ENCODE results near the gene INPP5F. TPM values are rescaled to one million over a fixed set of nuclear protein-coding genes. Genes with fewer than 3 reads are reported as not detected.

The INPP5F gene
- total and polyA plus RNA-seq, 2 donors: 9.4 to 10.8 TPM

- no peaks in the 10 kb centered on the region for H3K9me3 ChIP-seq (ENCODE audit: control insufficient read depth in 2 of 2, insufficient read depth in 1 of 2, low read length in 1 of 2)
- no peaks in the 10 kb centered on the region for H3K4me1 ChIP-seq (ENCODE audit: control insufficient read depth in 2 of 2, insufficient read depth in 2 of 2, low read length in 2 of 2)
- H3K27me3 ChIP-seq (ENCODE audit: control insufficient read depth in 2 of 2, insufficient read depth in 1 of 2, low read length in 1 of 2): no peaks in the 10 kb centered on the region
- H3K4me3 ChIP-seq (ENCODE audit: low read length in 2 of 2): no peak overlapping the region
- H3K36me3 ChIP-seq (ENCODE audit: control insufficient read depth in 2 of 2, insufficient read depth in 2 of 2, low read length in 1 of 2): peaks cover 0 to 2% of the 10 kb centered on the region in 2 donors
- no peak overlapping the region for H3K27ac ChIP-seq (ENCODE audit: low read depth in 1 of 2, low read length in 1 of 2)
- no peak for DNase-seq (ENCODE audit: low read depth in 6 of 9, low spot score in 9 of 9)
- 98% methylated on average over 7 of the region's 7 CpGs for WGBS
These were observed 23.6 kb downstream of the INPP5F start for GRCh38 chr10:119749455-119749854.

DNA sequence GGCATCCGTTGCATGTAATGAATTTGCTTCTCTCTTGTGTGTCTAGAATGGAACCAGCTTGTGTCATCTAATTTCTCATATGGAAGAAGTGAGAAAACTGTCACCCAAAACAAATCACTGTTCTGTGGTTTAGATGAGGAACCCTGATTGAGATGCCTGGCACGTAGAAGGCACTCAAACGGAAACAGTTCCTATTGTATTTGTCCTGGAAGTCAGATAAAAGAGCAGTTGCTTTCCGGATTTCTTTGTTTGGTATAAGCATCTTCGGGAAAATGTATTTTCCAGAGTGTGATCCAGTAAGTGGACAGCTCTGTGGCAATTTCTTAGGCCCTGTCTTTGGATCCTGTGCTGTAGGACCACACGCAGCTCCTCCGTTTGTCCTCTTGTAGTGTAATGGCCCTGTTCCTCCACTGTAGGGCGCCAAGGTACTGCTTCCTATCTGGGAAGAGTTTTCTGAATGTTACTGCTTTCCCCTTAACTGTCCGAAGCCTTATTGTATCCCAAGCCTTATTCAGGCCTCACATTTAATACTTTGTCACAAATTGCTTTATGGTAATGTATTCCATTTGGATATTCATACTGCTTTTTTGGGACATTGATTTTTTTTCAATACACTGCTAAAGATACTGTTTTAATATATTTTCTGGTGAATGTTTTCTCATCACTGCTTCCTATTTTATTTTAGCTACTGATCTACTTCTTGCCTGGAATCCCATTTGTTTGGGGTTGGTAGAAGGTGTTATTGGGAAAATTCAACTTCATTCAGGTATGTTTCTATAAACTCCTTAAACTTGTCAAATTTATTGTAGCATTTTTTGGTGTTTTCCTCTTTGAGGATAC is 24.8 kb downstream of the INPP5F start:
- DNase-seq (ENCODE audit: low read depth in 6 of 9, low spot score in 9 of 9): peak; percentile 24 to 71 (median 49)
- WGBS: 43% methylated on average over 9 of the region's 9 CpGs

DNA sequence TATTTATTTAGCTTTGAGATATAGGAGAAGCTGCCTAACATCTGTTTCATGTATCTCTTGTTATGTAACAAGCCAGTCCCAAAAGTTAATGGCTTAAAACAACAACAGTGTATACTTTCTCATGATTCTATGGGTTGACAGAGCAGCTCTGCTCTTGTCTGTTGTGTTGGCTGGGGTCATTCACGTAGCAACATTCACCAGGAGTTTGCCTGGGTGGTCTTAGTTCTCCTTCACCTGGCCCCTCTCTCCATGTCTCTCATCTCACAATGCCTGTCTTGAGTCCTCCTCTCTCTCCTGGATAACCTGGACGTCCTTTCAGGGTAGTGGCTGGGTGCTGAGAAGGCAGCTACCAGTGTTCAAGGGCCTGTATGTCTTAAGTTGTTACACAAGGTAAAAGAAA is 27.5 kb downstream of the INPP5F start:
- 95% methylated on average over 2 of the region's 2 CpGs for WGBS
- no peak overlapping the region for H3K4me3 ChIP-seq (ENCODE audit: low read length in 2 of 2)
- H3K27ac ChIP-seq (ENCODE audit: low read depth in 1 of 2, low read length in 1 of 2): no peak overlapping the region
- H3K27me3 ChIP-seq (ENCODE audit: control insufficient read depth in 2 of 2, insufficient read depth in 1 of 2, low read length in 1 of 2): no peaks in the 10 kb centered on the region
- no peak for DNase-seq (ENCODE audit: low read depth in 6 of 9, low spot score in 9 of 9)
- no peaks in the 10 kb centered on the region for H3K4me1 ChIP-seq (ENCODE audit: control insufficient read depth in 2 of 2, insufficient read depth in 2 of 2, low read length in 2 of 2)
- peaks cover 0 to 2% of the 10 kb centered on the region in 2 donors for H3K36me3 ChIP-seq (ENCODE audit: control insufficient read depth in 2 of 2, insufficient read depth in 2 of 2, low read length in 1 of 2)
- H3K9me3 ChIP-seq (ENCODE audit: control insufficient read depth in 2 of 2, insufficient read depth in 1 of 2, low read length in 1 of 2): no peaks in the 10 kb centered on the region

More for the DNA sequence above, 24.8 kb downstream of the INPP5F start:
- Histone ChIP-seq H3K27me3 (ENCODE audit: control insufficient read depth in 2 of 2, insufficient read depth in 1 of 2, low read length in 1 of 2) (no peaks in the 10 kb centered on the region), H3K36me3 (ENCODE audit: control insufficient read depth in 2 of 2, insufficient read depth in 2 of 2, low read length in 1 of 2) (peaks cover 0 to 2% of the 10 kb centered on the region in 2 donors), H3K4me1 (ENCODE audit: control insufficient read depth in 2 of 2, insufficient read depth in 2 of 2, low read length in 2 of 2) (no peaks in the 10 kb centered on the region), H3K4me3 (ENCODE audit: low read length in 2 of 2) (no peak overlapping the region), H3K9me3 (ENCODE audit: control insufficient read depth in 2 of 2, insufficient read depth in 1 of 2, low read length in 1 of 2) (no peaks in the 10 kb centered on the region), H3K27ac (ENCODE audit: low read depth in 1 of 2, low read length in 1 of 2) (no peak overlapping the region)

DNA sequence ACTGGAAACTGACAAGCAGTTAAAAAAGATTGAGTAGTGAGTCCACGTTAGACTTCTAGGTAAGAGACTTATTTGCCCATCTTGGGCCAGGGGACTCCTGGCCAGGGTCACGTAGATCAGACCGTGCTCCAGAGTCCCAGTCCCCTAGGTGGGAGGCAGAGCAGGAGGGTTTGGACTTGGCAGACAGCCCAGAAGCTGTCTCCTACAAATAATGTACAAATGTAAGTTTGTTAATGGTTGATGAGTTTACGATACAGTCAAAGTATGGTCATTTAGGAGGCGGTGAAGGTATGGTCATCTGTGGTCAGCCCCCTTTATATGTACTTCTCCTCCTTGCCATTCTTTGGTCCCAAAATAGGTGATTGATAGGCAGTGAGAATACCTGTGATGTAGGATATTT is 28.2 kb downstream of the INPP5F start:
- H3K9me3 ChIP-seq (ENCODE audit: control insufficient read depth in 2 of 2, insufficient read depth in 1 of 2, low read length in 1 of 2): no peaks in the 10 kb centered on the region
- peaks cover 0 to 2% of the 10 kb centered on the region in 2 donors for H3K36me3 ChIP-seq (ENCODE audit: control insufficient read depth in 2 of 2, insufficient read depth in 2 of 2, low read length in 1 of 2)
- no peaks in the 10 kb centered on the region for H3K27me3 ChIP-seq (ENCODE audit: control insufficient read depth in 2 of 2, insufficient read depth in 1 of 2, low read length in 1 of 2)
- DNase-seq (ENCODE audit: low read depth in 6 of 9, low spot score in 9 of 9): no peak
- H3K27ac ChIP-seq (ENCODE audit: low read depth in 1 of 2, low read length in 1 of 2): no peak overlapping the region
- H3K4me1 ChIP-seq (ENCODE audit: control insufficient read depth in 2 of 2, insufficient read depth in 2 of 2, low read length in 2 of 2): no peaks in the 10 kb centered on the region
- 93% methylated on average over 5 of the region's 5 CpGs for WGBS
- no peak overlapping the region for H3K4me3 ChIP-seq (ENCODE audit: low read length in 2 of 2)

- Histone ChIP-seq H3K27ac (ENCODE audit: low read depth in 1 of 2, low read length in 1 of 2) (no peak overlapping the region), H3K27me3 (ENCODE audit: control insufficient read depth in 2 of 2, insufficient read depth in 1 of 2, low read length in 1 of 2) (no peaks in the 10 kb centered on the region), H3K36me3 (ENCODE audit: control insufficient read depth in 2 of 2, insufficient read depth in 2 of 2, low read length in 1 of 2) (peaks cover 0 to 2% of the 10 kb centered on the region in 2 donors), H3K4me1 (ENCODE audit: control insufficient read depth in 2 of 2, insufficient read depth in 2 of 2, low read length in 2 of 2) (no peaks in the 10 kb centered on the region), H3K9me3 (ENCODE audit: control insufficient read depth in 2 of 2, insufficient read depth in 1 of 2, low read length in 1 of 2) (no peaks in the 10 kb centered on the region), H3K4me3 (ENCODE audit: low read length in 2 of 2) (no peak overlapping the region)
- WGBS: 98% methylated on average over 4 of the region's 4 CpGs
- no peak for DNase-seq (ENCODE audit: low read depth in 6 of 9, low spot score in 9 of 9)
These were observed 29.1 kb downstream of the INPP5F start for GRCh38 chr10:119754936-119755335.

DNA sequence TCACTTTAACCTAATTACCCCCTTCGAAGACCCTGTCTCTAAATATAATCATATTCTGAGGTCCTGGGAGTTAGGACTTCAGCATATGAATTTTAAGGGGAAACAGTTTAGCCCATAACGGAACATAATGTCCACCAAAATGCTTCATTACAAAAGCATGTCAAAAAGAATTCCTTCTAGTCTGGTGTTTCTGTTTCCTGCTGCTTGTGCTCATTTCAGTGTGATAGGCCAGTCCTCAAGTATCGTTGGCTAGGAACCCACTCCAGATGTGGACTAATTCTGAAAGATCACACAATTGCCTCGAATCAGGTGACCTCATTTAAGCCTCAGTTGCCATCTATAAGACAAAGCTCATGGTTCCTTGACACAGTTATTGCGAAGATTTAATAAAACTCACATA is 29.6 kb downstream of the INPP5F start:
- DNase-seq (ENCODE audit: low read depth in 6 of 9, low spot score in 9 of 9): no peak
- Histone ChIP-seq H3K4me3 (ENCODE audit: low read length in 2 of 2) (no peak overlapping the region), H3K36me3 (ENCODE audit: control insufficient read depth in 2 of 2, insufficient read depth in 2 of 2, low read length in 1 of 2) (peaks cover 0 to 2% of the 10 kb centered on the region in 2 donors), H3K27ac (ENCODE audit: low read depth in 1 of 2, low read length in 1 of 2) (no peak overlapping the region), H3K4me1 (ENCODE audit: control insufficient read depth in 2 of 2, insufficient read depth in 2 of 2, low read length in 2 of 2) (no peaks in the 10 kb centered on the region), H3K9me3 (ENCODE audit: control insufficient read depth in 2 of 2, insufficient read depth in 1 of 2, low read length in 1 of 2) (no peaks in the 10 kb centered on the region), H3K27me3 (ENCODE audit: control insufficient read depth in 2 of 2, insufficient read depth in 1 of 2, low read length in 1 of 2) (no peaks in the 10 kb centered on the region)
- 96% methylated on average over 5 of the region's 5 CpGs for WGBS

DNA sequence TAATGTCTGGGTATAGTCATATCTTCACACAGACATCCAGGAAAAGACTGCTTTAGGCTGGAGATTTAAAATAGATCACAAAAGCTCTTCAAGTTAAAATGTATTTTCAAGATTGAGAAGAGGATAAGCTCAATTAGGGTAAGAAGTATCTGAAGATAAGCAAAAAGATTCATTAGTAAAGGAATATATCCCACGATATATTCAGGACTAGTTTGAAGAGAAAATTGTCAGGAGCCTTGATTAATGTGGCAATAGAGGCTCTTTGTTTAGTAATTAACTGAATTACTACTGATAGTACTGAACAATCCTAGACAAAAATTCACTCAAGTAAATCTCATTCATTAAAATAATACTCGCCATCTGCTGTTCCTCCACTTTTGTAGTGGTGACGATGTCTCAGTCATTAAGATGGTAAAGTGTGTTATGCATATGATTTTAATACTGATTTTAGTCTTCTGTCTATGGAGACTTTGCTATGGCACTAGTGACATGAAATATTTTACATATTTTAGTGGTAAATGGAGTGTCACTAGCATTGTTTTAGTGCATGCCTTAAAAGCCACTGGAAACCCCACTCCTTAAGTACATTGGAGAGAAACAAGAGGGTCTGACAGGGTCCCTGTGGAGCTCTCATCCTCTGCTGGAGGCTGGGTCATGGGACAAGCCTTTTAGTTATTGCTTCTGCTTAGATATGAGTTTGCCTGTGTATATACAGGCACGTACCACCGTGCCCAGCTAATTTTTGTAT is 32.8 kb downstream of the INPP5F start:
- Histone ChIP-seq H3K4me1 (ENCODE audit: control insufficient read depth in 2 of 2, insufficient read depth in 2 of 2, low read length in 2 of 2) (no peaks in the 10 kb centered on the region), H3K9me3 (ENCODE audit: control insufficient read depth in 2 of 2, insufficient read depth in 1 of 2, low read length in 1 of 2) (no peaks in the 10 kb centered on the region), H3K36me3 (ENCODE audit: control insufficient read depth in 2 of 2, insufficient read depth in 2 of 2, low read length in 1 of 2) (no peaks in the 10 kb centered on the region), H3K27ac (ENCODE audit: low read depth in 1 of 2, low read length in 1 of 2) (no peak overlapping the region), H3K4me3 (ENCODE audit: low read length in 2 of 2) (no peak overlapping the region), H3K27me3 (ENCODE audit: control insufficient read depth in 2 of 2, insufficient read depth in 1 of 2, low read length in 1 of 2) (no peaks in the 10 kb centered on the region)
- 97% methylated on average over 5 of the region's 5 CpGs for WGBS
- no peak for DNase-seq (ENCODE audit: low read depth in 6 of 9, low spot score in 9 of 9)

DNA sequence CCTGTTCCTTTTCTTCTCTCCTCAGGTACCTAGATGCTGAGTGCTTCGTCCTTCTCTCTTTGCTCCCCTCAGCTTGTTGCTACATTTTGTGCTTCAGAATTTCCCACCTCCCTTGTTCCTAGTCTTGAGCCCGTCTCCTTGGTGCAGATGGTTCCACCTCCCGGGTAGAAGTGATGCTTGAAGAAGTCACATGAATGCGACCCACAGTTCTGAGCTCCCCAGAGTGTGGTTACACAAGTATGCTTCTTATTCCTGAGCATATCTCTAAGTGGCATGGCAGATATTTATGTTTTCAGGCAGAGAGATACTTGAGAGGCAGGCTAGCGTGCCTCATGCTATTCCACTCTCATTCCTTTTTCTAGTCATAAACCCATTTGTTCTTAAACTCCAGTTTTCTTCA is 34.0 kb downstream of the INPP5F start:
- Histone ChIP-seq H3K9me3 (ENCODE audit: control insufficient read depth in 2 of 2, insufficient read depth in 1 of 2, low read length in 1 of 2) (no peaks in the 10 kb centered on the region), H3K27me3 (ENCODE audit: control insufficient read depth in 2 of 2, insufficient read depth in 1 of 2, low read length in 1 of 2) (no peaks in the 10 kb centered on the region), H3K4me3 (ENCODE audit: low read length in 2 of 2) (no peak overlapping the region), H3K4me1 (ENCODE audit: control insufficient read depth in 2 of 2, insufficient read depth in 2 of 2, low read length in 2 of 2) (no peaks in the 10 kb centered on the region), H3K27ac (ENCODE audit: low read depth in 1 of 2, low read length in 1 of 2) (no peak overlapping the region), H3K36me3 (ENCODE audit: control insufficient read depth in 2 of 2, insufficient read depth in 2 of 2, low read length in 1 of 2) (no peaks in the 10 kb centered on the region)
- 98% methylated on average over 5 of the region's 5 CpGs for WGBS
- DNase-seq (ENCODE audit: low read depth in 6 of 9, low spot score in 9 of 9): no peak

GRCh38 chr10:119761106-119761505 is 35.3 kb downstream of the INPP5F start:
- Histone ChIP-seq H3K27ac (ENCODE audit: low read depth in 1 of 2, low read length in 1 of 2) (no peak overlapping the region), H3K27me3 (ENCODE audit: control insufficient read depth in 2 of 2, insufficient read depth in 1 of 2, low read length in 1 of 2) (no peaks in the 10 kb centered on the region), H3K36me3 (ENCODE audit: control insufficient read depth in 2 of 2, insufficient read depth in 2 of 2, low read length in 1 of 2) (no peaks in the 10 kb centered on the region), H3K9me3 (ENCODE audit: control insufficient read depth in 2 of 2, insufficient read depth in 1 of 2, low read length in 1 of 2) (no peaks in the 10 kb centered on the region), H3K4me3 (ENCODE audit: low read length in 2 of 2) (no peak overlapping the region), H3K4me1 (ENCODE audit: control insufficient read depth in 2 of 2, insufficient read depth in 2 of 2, low read length in 2 of 2) (no peaks in the 10 kb centered on the region)
- WGBS: 97% methylated on average over 3 of the region's 3 CpGs
- DNase-seq (ENCODE audit: low read depth in 6 of 9, low spot score in 9 of 9): no peak

Data from thymus (tissue), 11 donors.